ENCODE measurements around the gene PTPRCAP. TPM values are rescaled to one million over a fixed set of nuclear protein-coding genes. Genes with fewer than 3 reads are reported as not detected.
"Not testable (repeated sequence)": the region's sequence is repeated elsewhere in the genome, so short reads cannot be mapped to it uniquely, and the experiment has no call there.

Gene PTPRCAP
- polyA plus RNA-seq, 2 donors = 6.2 to 6.5 TPM

GRCh38 chr11:67477344-67478050 lies 40.0 kb upstream of the PTPRCAP start:
- 84 to 85% methylated on average over 12 to 13 of the region's 16 CpGs for WGBS, 2 donors
- not testable (repeated sequence) for H3K4me1 ChIP-seq (ENCODE audit: control insufficient read depth in 2 of 2, insufficient read depth in 2 of 2, low read length in 1 of 2); H3K36me3 ChIP-seq (ENCODE audit: control insufficient read depth in 2 of 2, insufficient read depth in 2 of 2, low read length in 1 of 2); H3K9me3 ChIP-seq (ENCODE audit: control insufficient read depth in 2 of 2, insufficient read depth in 1 of 2, low read depth in 1 of 2, low read length in 1 of 2); H3K27ac ChIP-seq (ENCODE audit: low read depth in 2 of 2, low read length in 1 of 2); H3K4me3 ChIP-seq (ENCODE audit: low read depth in 1 of 2, low read length in 2 of 2); H3K27me3 ChIP-seq (ENCODE audit: control insufficient read depth in 1 of 2, insufficient read depth in 2 of 2, low read length in 2 of 2)

GRCh38 chr11:67476692-67477091 lies 39.2 kb upstream of the PTPRCAP start:
- H3K9me3 ChIP-seq (ENCODE audit: control insufficient read depth in 2 of 2, insufficient read depth in 1 of 2, low read depth in 1 of 2, low read length in 1 of 2); H3K4me3 ChIP-seq (ENCODE audit: low read depth in 1 of 2, low read length in 2 of 2): not testable (repeated sequence)
- WGBS, 2 donors = 79 to 85% methylated on average over 10 of the region's 10 CpGs

DNA sequence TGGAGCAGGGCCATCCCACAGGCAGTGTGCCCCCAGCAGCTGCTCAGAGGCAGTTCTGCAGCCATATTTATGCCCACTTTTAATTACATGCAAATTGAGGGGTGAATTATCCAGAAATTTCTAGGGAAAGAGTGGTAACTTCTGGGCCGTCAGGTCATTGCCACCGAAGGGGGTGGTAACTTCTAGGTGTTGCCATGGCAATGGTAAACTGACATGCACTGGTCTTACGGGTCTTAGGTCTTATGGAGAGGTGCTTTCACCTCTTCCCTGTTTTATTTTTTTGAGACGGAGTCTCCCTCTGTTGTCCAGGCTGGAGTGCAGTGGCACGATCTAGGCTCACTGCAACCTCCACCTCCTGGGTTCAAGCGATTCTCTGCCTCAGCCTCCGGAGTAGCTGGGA lies 35.4 kb upstream of the PTPRCAP start:
- 80 to 82% methylated on average over 7 of the region's 7 CpGs for WGBS, 2 donors

More at GRCh38 chr11:67476692-67477091, 39.2 kb upstream of the PTPRCAP start:
- not testable (repeated sequence) for H3K27me3 ChIP-seq (ENCODE audit: control insufficient read depth in 1 of 2, insufficient read depth in 2 of 2, low read length in 2 of 2); H3K27ac ChIP-seq (ENCODE audit: low read depth in 2 of 2, low read length in 1 of 2); H3K36me3 ChIP-seq (ENCODE audit: control insufficient read depth in 2 of 2, insufficient read depth in 2 of 2, low read length in 1 of 2); H3K4me1 ChIP-seq (ENCODE audit: control insufficient read depth in 2 of 2, insufficient read depth in 2 of 2, low read length in 1 of 2)

DNA sequence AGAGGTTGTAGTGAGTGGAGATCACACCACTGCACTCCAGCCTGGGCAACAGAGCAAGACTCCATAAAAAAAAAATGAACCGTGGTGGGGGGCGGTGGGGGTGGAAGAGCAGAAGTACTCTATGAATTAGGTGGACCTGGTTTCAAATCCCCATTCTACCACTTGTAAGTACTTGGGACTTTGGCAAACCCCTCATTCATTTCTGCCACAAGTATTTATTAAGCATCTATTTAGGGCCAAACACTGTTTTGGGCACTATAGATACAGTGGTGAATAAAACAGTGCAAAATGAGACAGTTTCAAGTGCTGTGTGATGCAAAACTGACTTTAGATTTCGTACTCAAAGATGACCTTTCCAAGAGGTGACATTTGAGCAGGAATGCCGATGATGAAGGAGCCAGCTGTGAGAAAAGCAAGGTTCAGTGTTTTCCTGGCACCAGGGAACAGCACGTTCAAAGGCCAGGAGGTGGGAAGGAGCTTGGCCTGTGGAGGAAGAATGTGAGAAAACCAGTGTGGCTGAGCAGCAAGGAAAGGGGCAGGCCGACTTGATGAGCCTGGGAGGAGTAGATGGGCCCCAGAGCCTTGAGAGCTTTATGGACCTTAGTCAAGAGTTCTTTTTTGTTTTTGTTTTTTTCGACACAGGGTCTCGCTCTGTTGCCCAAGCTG lies 33.0 kb upstream of the PTPRCAP start:
- Histone ChIP-seq H3K4me3 (ENCODE audit: low read depth in 1 of 2, low read length in 2 of 2) (no peak overlapping the region), H3K36me3 (ENCODE audit: control insufficient read depth in 2 of 2, insufficient read depth in 2 of 2, low read length in 1 of 2) (peaks cover 0 to 6% of the 10 kb centered on the region in 2 donors), H3K9me3 (ENCODE audit: control insufficient read depth in 2 of 2, insufficient read depth in 1 of 2, low read depth in 1 of 2, low read length in 1 of 2) (no peaks in the 10 kb centered on the region), H3K27me3 (ENCODE audit: control insufficient read depth in 1 of 2, insufficient read depth in 2 of 2, low read length in 2 of 2) (no peaks in the 10 kb centered on the region), H3K4me1 (ENCODE audit: control insufficient read depth in 2 of 2, insufficient read depth in 2 of 2, low read length in 1 of 2) (peaks cover 6 to 10% of the 10 kb centered on the region in 2 donors), H3K27ac (ENCODE audit: low read depth in 2 of 2, low read length in 1 of 2) (no peak overlapping the region)
- 80 to 82% methylated on average over 8 of the region's 8 CpGs for WGBS, 2 donors

More for the DNA sequence above, 35.4 kb upstream of the PTPRCAP start:
- Histone ChIP-seq H3K27me3 (ENCODE audit: control insufficient read depth in 1 of 2, insufficient read depth in 2 of 2, low read length in 2 of 2) (no peaks in the 10 kb centered on the region), H3K4me1 (ENCODE audit: control insufficient read depth in 2 of 2, insufficient read depth in 2 of 2, low read length in 1 of 2) (peaks cover 2% of the 10 kb centered on the region in 2 donors), H3K4me3 (ENCODE audit: low read depth in 1 of 2, low read length in 2 of 2) (no peak overlapping the region), H3K36me3 (ENCODE audit: control insufficient read depth in 2 of 2, insufficient read depth in 2 of 2, low read length in 1 of 2) (no peaks in the 10 kb centered on the region), H3K9me3 (ENCODE audit: control insufficient read depth in 2 of 2, insufficient read depth in 1 of 2, low read depth in 1 of 2, low read length in 1 of 2) (no peaks in the 10 kb centered on the region), H3K27ac (ENCODE audit: low read depth in 2 of 2, low read length in 1 of 2) (no peak overlapping the region)

- Histone ChIP-seq H3K27me3 (ENCODE audit: control insufficient read depth in 1 of 2, insufficient read depth in 2 of 2, low read length in 2 of 2) (no peaks in the 10 kb centered on the region), H3K27ac (ENCODE audit: low read depth in 2 of 2, low read length in 1 of 2) (peak overlapping the region; percentile 91 to 92)
- WGBS, 2 donors = 9% methylated on average over 9 of the region's 9 CpGs
Observed at GRCh38 chr11:67469508-67469811, 32.0 kb upstream of the PTPRCAP start.

GRCh38 chr11:67468759-67469507 lies 31.5 kb upstream of the PTPRCAP start, which contains the start of gene TMEM134:
Gene TMEM134, minus strand, starts transcription at chr11:67469251. Its CDS starts 59 bp downstream, at chr11:67469192.
- peaks cover 0 to 6% of the 10 kb centered on the region in 2 donors for H3K36me3 ChIP-seq (ENCODE audit: control insufficient read depth in 2 of 2, insufficient read depth in 2 of 2, low read length in 1 of 2)
- no peaks in the 10 kb centered on the region for H3K9me3 ChIP-seq (ENCODE audit: control insufficient read depth in 2 of 2, insufficient read depth in 1 of 2, low read depth in 1 of 2, low read length in 1 of 2)
- H3K4me1 ChIP-seq (ENCODE audit: control insufficient read depth in 2 of 2, insufficient read depth in 2 of 2, low read length in 1 of 2) = peaks cover 6 to 22% of the 10 kb centered on the region in 2 donors
- H3K27me3 ChIP-seq (ENCODE audit: control insufficient read depth in 1 of 2, insufficient read depth in 2 of 2, low read length in 2 of 2) = no peaks in the 10 kb centered on the region
- WGBS, 2 donors = 0 to 1% methylated on average over 48 to 76 of the region's 76 CpGs
- H3K27ac ChIP-seq (ENCODE audit: low read depth in 2 of 2, low read length in 1 of 2) = peak within 1 kb of the TSS; percentile 91 to 94
- H3K4me3 ChIP-seq (ENCODE audit: low read depth in 1 of 2, low read length in 2 of 2) = peak within 1 kb of the TSS; percentile 67 to 74

More at GRCh38 chr11:67469508-67469811, 32.0 kb upstream of the PTPRCAP start:
- no peaks in the 10 kb centered on the region for H3K9me3 ChIP-seq (ENCODE audit: control insufficient read depth in 2 of 2, insufficient read depth in 1 of 2, low read depth in 1 of 2, low read length in 1 of 2)
- peak overlapping the region; percentile 59 to 67 for H3K4me3 ChIP-seq (ENCODE audit: low read depth in 1 of 2, low read length in 2 of 2)
- peaks cover 6 to 17% of the 10 kb centered on the region in 2 donors for H3K4me1 ChIP-seq (ENCODE audit: control insufficient read depth in 2 of 2, insufficient read depth in 2 of 2, low read length in 1 of 2)
- peaks cover 0 to 6% of the 10 kb centered on the region in 2 donors for H3K36me3 ChIP-seq (ENCODE audit: control insufficient read depth in 2 of 2, insufficient read depth in 2 of 2, low read length in 1 of 2)

DNA sequence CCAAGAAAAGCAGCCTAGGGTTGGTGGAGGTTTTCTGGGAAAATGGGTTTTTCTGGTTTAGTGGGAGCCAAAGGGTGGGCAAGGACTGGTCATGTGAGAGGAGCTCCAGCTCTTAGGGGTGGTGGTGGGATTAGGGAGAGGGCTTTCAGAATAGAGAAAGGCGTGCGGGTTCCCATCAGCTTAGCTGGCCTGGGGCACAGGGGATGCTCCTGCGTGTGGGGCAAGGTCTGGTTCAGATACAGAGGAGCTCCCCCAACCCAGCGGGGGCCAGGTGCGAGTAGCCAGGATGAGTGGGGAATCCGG lies 30.9 kb upstream of the PTPRCAP start:
- Histone ChIP-seq H3K27ac (ENCODE audit: low read depth in 2 of 2, low read length in 1 of 2) (peak overlapping the region; percentile 91 to 94), H3K9me3 (ENCODE audit: control insufficient read depth in 2 of 2, insufficient read depth in 1 of 2, low read depth in 1 of 2, low read length in 1 of 2) (no peaks in the 10 kb centered on the region), H3K4me3 (ENCODE audit: low read depth in 1 of 2, low read length in 2 of 2) (peak overlapping the region; percentile 67 to 74), H3K27me3 (ENCODE audit: control insufficient read depth in 1 of 2, insufficient read depth in 2 of 2, low read length in 2 of 2) (no peaks in the 10 kb centered on the region), H3K4me1 (ENCODE audit: control insufficient read depth in 2 of 2, insufficient read depth in 2 of 2, low read length in 1 of 2) (peaks cover 6 to 25% of the 10 kb centered on the region in 2 donors), H3K36me3 (ENCODE audit: control insufficient read depth in 2 of 2, insufficient read depth in 2 of 2, low read length in 1 of 2) (peaks cover 0 to 6% of the 10 kb centered on the region in 2 donors)
- WGBS, 2 donors = 0 to 4% methylated on average over 6 of the region's 6 CpGs

- Histone ChIP-seq H3K36me3 (ENCODE audit: control insufficient read depth in 2 of 2, insufficient read depth in 2 of 2, low read length in 1 of 2) (peaks cover 0 to 6% of the 10 kb centered on the region in 2 donors), H3K27ac (ENCODE audit: low read depth in 2 of 2, low read length in 1 of 2) (peak overlapping the region; percentile 91 to 94), H3K9me3 (ENCODE audit: control insufficient read depth in 2 of 2, insufficient read depth in 1 of 2, low read depth in 1 of 2, low read length in 1 of 2) (no peaks in the 10 kb centered on the region), H3K27me3 (ENCODE audit: control insufficient read depth in 1 of 2, insufficient read depth in 2 of 2, low read length in 2 of 2) (no peaks in the 10 kb centered on the region), H3K4me3 (ENCODE audit: low read depth in 1 of 2, low read length in 2 of 2) (peak overlapping the region; percentile 67 to 74), H3K4me1 (ENCODE audit: control insufficient read depth in 2 of 2, insufficient read depth in 2 of 2, low read length in 1 of 2) (peaks cover 6 to 25% of the 10 kb centered on the region in 2 donors)
- WGBS, 2 donors = 17 to 22% methylated on average over 5 of the region's 5 CpGs
Observed at GRCh38 chr11:67468056-67468455, 30.6 kb upstream of the PTPRCAP start.

DNA sequence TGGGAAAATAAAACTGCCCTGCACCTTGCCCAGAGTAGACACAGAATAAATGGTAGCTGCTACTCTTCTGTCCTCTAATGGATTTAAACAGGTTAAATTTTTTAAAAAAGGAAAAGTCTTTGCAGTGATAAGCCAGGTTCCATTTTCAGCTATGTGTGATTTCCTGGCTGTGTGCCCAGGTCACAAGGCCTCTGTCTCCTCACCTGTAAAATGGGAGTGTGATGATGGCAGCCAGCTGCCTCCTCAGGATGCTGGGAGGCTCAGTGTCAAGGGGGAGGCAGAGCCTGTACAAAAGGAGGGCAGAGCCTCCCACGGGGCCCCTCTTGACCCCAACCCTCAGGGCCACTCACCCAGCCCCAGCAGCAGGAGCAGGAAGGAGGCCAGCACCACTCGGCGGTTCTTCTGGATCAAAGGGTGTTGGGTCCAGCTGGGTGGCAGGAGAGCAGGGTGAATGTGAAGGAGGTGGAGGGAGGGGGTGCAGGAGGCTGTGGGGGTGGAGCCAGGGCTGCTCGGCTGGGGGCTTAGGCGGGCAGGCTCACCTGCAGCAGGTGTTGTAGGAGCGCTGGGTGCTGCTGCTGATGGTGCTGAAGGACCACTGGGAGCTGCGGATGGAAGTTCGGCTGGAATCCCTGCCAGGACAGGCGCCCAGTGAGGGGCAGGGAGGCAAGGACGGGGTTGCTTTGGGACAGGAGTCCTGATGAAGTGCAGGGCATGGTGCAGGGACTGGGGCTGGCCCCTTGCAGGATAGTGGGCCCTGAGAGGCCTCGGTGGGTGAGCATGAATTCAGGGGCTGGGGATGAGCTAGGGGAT lies 29.7 kb upstream of the PTPRCAP start:
- Histone ChIP-seq H3K27ac (ENCODE audit: low read depth in 2 of 2, low read length in 1 of 2) (peak overlapping the region; percentile 91 to 94), H3K27me3 (ENCODE audit: control insufficient read depth in 1 of 2, insufficient read depth in 2 of 2, low read length in 2 of 2) (no peaks in the 10 kb centered on the region), H3K4me3 (ENCODE audit: low read depth in 1 of 2, low read length in 2 of 2) (peak overlapping the region; percentile 48 to 67), H3K9me3 (ENCODE audit: control insufficient read depth in 2 of 2, insufficient read depth in 1 of 2, low read depth in 1 of 2, low read length in 1 of 2) (no peaks in the 10 kb centered on the region), H3K36me3 (ENCODE audit: control insufficient read depth in 2 of 2, insufficient read depth in 2 of 2, low read length in 1 of 2) (peaks cover 0 to 6% of the 10 kb centered on the region in 2 donors), H3K4me1 (ENCODE audit: control insufficient read depth in 2 of 2, insufficient read depth in 2 of 2, low read length in 1 of 2) (peaks cover 6 to 25% of the 10 kb centered on the region in 2 donors)
- 52 to 56% methylated on average over 11 of the region's 11 CpGs for WGBS, 2 donors

All from esophagus (tissue), 2 donors.